SK-N-SH treated with all-trans-retinoic acid at 6 μM for 48 hours (cell line): ENCODE results near the gene CYP4F11.

Source experiments
- ARNTL ChIP-seq: fragments of 450-650 bp; formaldehyde crosslinking; IDR thresholded peaks from 2 replicates; pipeline ENCODE4 v1.5.0; 2020; ENCODE audit warnings: low read depth, mild to moderate bottlenecking, moderate library complexity, borderline replicate concordance
- GLIS3 ChIP-seq: fragments of 250-450 bp; sonication (Bioruptor Pico); IDR thresholded peaks from 2 replicates; pipeline ENCODE4 v1.5.0; 2020; ENCODE audit warnings: mild to moderate bottlenecking, moderate library complexity
- PPARA ChIP-seq: fragments of 250-450 bp; sonication (Bioruptor Pico); IDR thresholded peaks from 2 replicates; pipeline ENCODE4 v1.5.0; 2020; ENCODE audit warnings: mild to moderate bottlenecking, borderline replicate concordance
- RARB ChIP-seq: fragments of 250-450 bp; sonication (Bioruptor Pico); IDR thresholded peaks from 2 replicates; pipeline ENCODE4 v1.8.0; 2021; ENCODE audit warnings: mild to moderate bottlenecking, moderate library complexity

DNA sequence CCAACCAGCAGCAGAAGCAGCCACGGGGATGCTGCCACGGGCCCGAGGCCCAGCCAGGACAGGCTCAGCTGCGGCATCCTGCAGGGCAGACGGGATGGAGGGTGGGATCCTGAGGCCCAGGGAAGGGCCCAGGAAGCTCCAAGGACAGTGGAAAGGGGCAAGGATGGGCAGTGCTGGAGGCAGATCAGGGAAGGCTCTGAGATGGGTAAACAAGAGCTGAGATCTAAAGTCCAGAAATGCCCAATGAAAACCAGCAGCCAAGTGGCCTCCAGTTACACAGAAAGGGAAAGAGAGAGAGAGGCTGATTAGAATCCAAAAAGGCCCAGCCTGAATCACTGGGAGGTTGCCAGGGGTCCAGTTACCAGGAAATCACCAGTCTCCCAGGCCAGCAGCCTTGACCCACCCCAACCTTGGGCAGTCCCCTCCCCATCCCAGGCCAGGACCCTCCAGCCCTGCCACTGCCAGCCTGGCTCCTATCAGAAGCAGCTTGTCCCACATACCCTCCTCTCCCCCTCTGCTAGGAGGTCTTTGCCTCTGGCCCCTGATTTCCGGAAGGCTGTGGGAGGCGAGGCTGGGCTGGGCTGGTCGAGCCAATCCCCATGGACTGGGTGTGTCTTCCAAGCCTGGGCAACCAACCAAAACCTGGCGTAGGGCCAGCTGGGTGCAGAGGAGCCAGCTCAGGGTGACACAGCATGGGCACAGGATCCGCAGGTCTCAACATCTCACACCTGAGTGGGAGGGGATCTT lies at the start of gene CYP4F11:
- TF ChIP-seq PPARA (CRISPR knock-in tag) (no peak), ARNTL (CRISPR knock-in tag) (no peak), RARB (CRISPR knock-in tag) (no peak), GLIS3 (CRISPR knock-in tag) (no peak)
